H1 (cell line): ENCODE data around the gene MILR1. TPM values are rescaled to one million over a fixed set of nuclear protein-coding genes. Genes with fewer than 3 reads are reported as not detected.

Experiments used
- CTCF ChIA-PET: fragments of 300-600 bp; sonication (Branson Sonifier 250); formaldehyde crosslinking; loops from one replicate; lab custom pipeline; 2021; ENCODE audit not compliant: partially characterized antibody; lab: Charles Lee
- POLR2A ChIA-PET: fragments of 300-600 bp; sonication (Branson Sonifier 250); formaldehyde crosslinking; loops from one replicate; lab custom pipeline; 2021; ENCODE audit warnings: inconsistent platforms; ENCODE audit not compliant: partially characterized antibody; lab: Charles Lee
- DNase-seq, 2 experiments: peaks; one replicate each; pipeline versions ENCODE4 v3.0.0 to v3.0.0-alpha.2; 2010 to 2022; ENCODE audit warnings: low spot score in 2 of 2, low read depth in 1 of 2, mixed read lengths in 1 of 2
- FAIRE-seq: peaks from 2 replicates; lab custom pipeline; 2011; peaks lifted over from hg19 to GRCh38; lab: Jason Lieb, UNC
- H2AFZ ChIP-seq: 2 replicates; pipeline ENCODE4 v1.8.1; 2012; ENCODE audit warnings: low read length, inconsistent platforms
- H2AK5ac ChIP-seq: 2 replicates; pipeline ENCODE4 v1.6.1; 2013; ENCODE audit warnings: low read depth, low read length
- H2BK120ac ChIP-seq: replicated peaks from 2 replicates; pipeline ENCODE3; 2013; ENCODE audit warnings: low read depth, low read length, inconsistent platforms
- H2BK12ac ChIP-seq: 2 replicates; pipeline ENCODE4 v1.6.1; 2013; ENCODE audit warnings: low read depth, low read length
- H2BK15ac ChIP-seq: 2 replicates; pipeline ENCODE4 v1.6.1; 2013; ENCODE audit warnings: low read length
- H2BK20ac ChIP-seq: 2 replicates; pipeline ENCODE4 v1.6.1; 2013; ENCODE audit warnings: low read length
- H2BK5ac ChIP-seq: 2 replicates; pipeline ENCODE4 v1.6.1; 2013; ENCODE audit warnings: low read depth, low read length
- H3K14ac ChIP-seq: 2 replicates; pipeline ENCODE4 v1.6.1; 2013; ENCODE audit warnings: inconsistent platforms; ENCODE audit not compliant: insufficient read length
- H3K18ac ChIP-seq: 2 replicates; pipeline ENCODE4 v1.6.1; 2013; ENCODE audit warnings: low read length; ENCODE audit errors: extremely low read depth
- H3K23ac ChIP-seq: 2 replicates; pipeline ENCODE4 v1.6.1; 2013; ENCODE audit warnings: inconsistent platforms; ENCODE audit not compliant: insufficient read length
- H3K23me2 ChIP-seq: 2 replicates; pipeline ENCODE4 v1.6.1; 2013; ENCODE audit warnings: low read depth, low read length
- H3K27ac ChIP-seq: 2 replicates; pipeline ENCODE4 v1.6.1; 2011; ENCODE audit warnings: low read depth, low read length, inconsistent platforms
- H3K27me3 ChIP-seq, 4 experiments: replicated peaks in 1 of 4; 1 replicate in 1 of 4; 2 replicates in 3 of 4; pipeline versions ENCODE4 v1.6.1 to v1.8.1; 2011 to 2013; ENCODE audit warnings: low read length in 3 of 4, mild to moderate bottlenecking in 3 of 4, inconsistent platforms in 2 of 4, mixed read lengths in 2 of 4, moderate library complexity in 1 of 4; ENCODE audit not compliant: control insufficient read depth in 3 of 4, insufficient read depth in 3 of 4; ENCODE audit errors: extremely low read depth in 1 of 4
- H3K36me3 ChIP-seq, 4 experiments: 2 replicates each; pipeline versions ENCODE4 v1.6.1 to v1.8.1; 2011 to 2013; ENCODE audit warnings: mild to moderate bottlenecking in 4 of 4, low read length in 3 of 4, moderate library complexity in 2 of 4, control low read depth in 1 of 4, inconsistent platforms in 1 of 4; ENCODE audit not compliant: insufficient read depth in 4 of 4, control insufficient read depth in 2 of 4
- H3K4ac ChIP-seq: replicated peaks from 2 replicates; pipeline ENCODE3; 2013; ENCODE audit warnings: low read length, low read depth, mixed read lengths, inconsistent platforms; ENCODE audit not compliant: insufficient read length
- H3K4me1 ChIP-seq, 4 experiments: replicated peaks in 1 of 4; 1 replicate in 1 of 4; 2 replicates in 3 of 4; pipeline versions ENCODE4 v1.6.1 to v1.8.1; 2011 to 2013; ENCODE audit warnings: low read length in 3 of 4, inconsistent platforms in 2 of 4, mixed read lengths in 1 of 4; ENCODE audit not compliant: insufficient read depth in 4 of 4, control insufficient read depth in 3 of 4
- H3K4me2 ChIP-seq, 2 experiments: 2 replicates each; pipeline versions ENCODE4 v1.6.1 to v1.8.1; 2011 to 2013; ENCODE audit warnings: low read depth in 2 of 2, low read length in 2 of 2, control low read depth in 1 of 2, inconsistent platforms in 1 of 2, mild to moderate bottlenecking in 1 of 2; ENCODE audit not compliant: insufficient read depth in 1 of 2
- H3K4me3 ChIP-seq, 4 experiments: fragments of 200-600, 300-600 bp in 1 of 4; sonication (generic), shearing (Covaris generic), sonication (Bioruptor Twin) in 1 of 4; 2 replicates each; pipeline versions ENCODE4 v1.5.1 to v1.8.1; 2011 to 2016; ENCODE audit warnings: low read length in 4 of 4, low read depth in 3 of 4, control low read depth in 2 of 4, inconsistent platforms in 2 of 4, mild to moderate bottlenecking in 2 of 4, mixed read lengths in 1 of 4, moderate library complexity in 1 of 4; ENCODE audit not compliant: insufficient read depth in 2 of 4; ENCODE audit errors: extremely low read depth in 1 of 4
- H3K56ac ChIP-seq: replicated peaks from 2 replicates; pipeline ENCODE3; 2013; ENCODE audit warnings: low read depth, mild to moderate bottlenecking, mixed read lengths, low read length, inconsistent platforms; ENCODE audit not compliant: insufficient read length
- H3K79me1 ChIP-seq: 2 replicates; pipeline ENCODE4 v1.6.1; 2013; ENCODE audit warnings: low read depth, low read length, control low read depth
- H3K79me2 ChIP-seq, 2 experiments: 2 replicates each; pipeline versions ENCODE4 v1.6.1 to v1.8.1; 2012 to 2013; ENCODE audit warnings: low read length in 2 of 2, mild to moderate bottlenecking in 2 of 2, inconsistent platforms in 1 of 2; ENCODE audit not compliant: insufficient read depth in 2 of 2, control insufficient read depth in 1 of 2
- H3K9ac ChIP-seq, 4 experiments: replicated peaks in 1 of 4; 1 replicate in 1 of 4; 2 replicates in 3 of 4; pipeline versions ENCODE4 v1.6.1 to v1.8.1; 2011 to 2013; ENCODE audit warnings: low read depth in 3 of 4, low read length in 3 of 4, control low read depth in 2 of 4, mild to moderate bottlenecking in 2 of 4, moderate library complexity in 2 of 4, inconsistent platforms in 1 of 4; ENCODE audit errors: extremely low read depth in 1 of 4
- H3K9me3 ChIP-seq, 2 experiments: 2 replicates each; pipeline versions ENCODE4 v1.6.1 to v1.8.1; 2012 to 2013; ENCODE audit warnings: mild to moderate bottlenecking in 2 of 2, moderate library complexity in 2 of 2, control low read depth in 1 of 2, inconsistent platforms in 1 of 2, low read depth in 1 of 2, low read length in 1 of 2, mixed read lengths in 1 of 2; ENCODE audit not compliant: insufficient read depth in 2 of 2
- H4K20me1 ChIP-seq, 2 experiments: replicated peaks in 1 of 2; 2 replicates each; pipeline versions ENCODE3 to v1.8.1; 2011 to 2013; ENCODE audit warnings: inconsistent platforms in 2 of 2, low read length in 2 of 2, mild to moderate bottlenecking in 1 of 2; ENCODE audit not compliant: insufficient read depth in 2 of 2, control insufficient read depth in 1 of 2
- H4K5ac ChIP-seq: 2 replicates; pipeline ENCODE4 v1.6.1; 2013; ENCODE audit warnings: low read length, low read depth, mixed read lengths, inconsistent platforms; ENCODE audit not compliant: insufficient read length
- H4K8ac ChIP-seq: 2 replicates; pipeline ENCODE4 v1.8.0; 2013; ENCODE audit warnings: mild to moderate bottlenecking, moderate library complexity, low read length, inconsistent platforms; ENCODE audit not compliant: insufficient read depth; ENCODE audit errors: extremely low read depth
- H4K91ac ChIP-seq: replicated peaks from 2 replicates; pipeline ENCODE3; 2013; ENCODE audit warnings: low read length, mixed read lengths, inconsistent platforms; ENCODE audit not compliant: insufficient read length
- ASH2L ChIP-seq: fragments of 200-600, 300-600 bp; sonication (generic); IDR thresholded peaks from one replicate; pipeline ENCODE4 v1.7.1; 2017; ENCODE audit warnings: low read length
- ATF2 ChIP-seq: IDR thresholded peaks from 2 replicates; pipeline ENCODE4 v1.6.1; 2012; ENCODE audit warnings: low read length, inconsistent platforms
- CBX8 ChIP-seq: fragments of 300-800, 300-1000 bp; sonication (generic); IDR thresholded peaks from 2 replicates; pipeline ENCODE4 v1.7.1; 2016; ENCODE audit warnings: low read depth, low read length, borderline replicate concordance
- CHD2 ChIP-seq: IDR thresholded peaks from 2 replicates; pipeline ENCODE4 v1.6.1; 2012; ENCODE audit warnings: low read length, improper control_type of control experiment
- HDAC2 ChIP-seq, 2 experiments: fragments of 300-600 bp in 1 of 2; sonication (generic) in 1 of 2; IDR thresholded peaks; 2 replicates each; pipeline ENCODE4 v1.6.1; 2011 to 2012; ENCODE audit warnings: low read depth in 2 of 2, low read length in 2 of 2, mild to moderate bottlenecking in 2 of 2, moderate library complexity in 2 of 2, borderline replicate concordance in 1 of 2, inconsistent platforms in 1 of 2
- JUND ChIP-seq: IDR thresholded peaks from 2 replicates; pipeline ENCODE4 v1.6.1; 2011; ENCODE audit warnings: mild to moderate bottlenecking, improper control_type of control experiment, low read length
- KDM1A ChIP-seq: fragments of 200-600, 300-600 bp; sonication (generic); IDR thresholded peaks from 2 replicates; pipeline ENCODE4 v1.7.1; 2016; ENCODE audit warnings: mild to moderate bottlenecking, low read length, borderline replicate concordance
- KDM5A ChIP-seq: fragments of 200-600 bp; IDR thresholded peaks from 2 replicates; pipeline ENCODE4 v1.7.1; 2012; ENCODE audit warnings: mild to moderate bottlenecking, low read length, inconsistent platforms, mixed read lengths
- TAF1 ChIP-seq: IDR thresholded peaks from 2 replicates; pipeline ENCODE4 v1.6.1; 2011; ENCODE audit warnings: mild to moderate bottlenecking, low read depth, low read length
- TAF7 ChIP-seq: optimal IDR thresholded peaks from 2 replicates; pipeline ENCODE3; 2011; ENCODE audit warnings: low read depth, mild to moderate bottlenecking, inconsistent platforms, low read length, moderate library complexity, borderline replicate concordance
- TCF12 ChIP-seq: IDR thresholded peaks from 2 replicates; pipeline ENCODE4 v1.6.1; 2011; ENCODE audit warnings: low read depth, mild to moderate bottlenecking, low read length
- WGBS, 2 experiments: shearing (Covaris generic) in 1 of 2; methylation state at CpG; one replicate each; pipeline versions ENCODE4 v1.1.6 to v1.1.7; 2013 to 2015; ENCODE audit warnings: low lambda C conversion rate in 2 of 2, mixed read lengths in 2 of 2, inconsistent platforms in 1 of 2, low coverage in 1 of 2, missing lambda C conversion rate in 1 of 2; ENCODE audit not compliant: insufficient replicate concordance in 2 of 2, insufficient coverage in 1 of 2, insufficient read length in 1 of 2; ENCODE audit errors: extremely low coverage in 1 of 2, missing lambda C conversion rate in 1 of 2; 5-methylcytosine and 5-hydroxymethylcytosine counted together
- polyA plus RNA-seq, 7 experiments: library from polyadenylated mRNA; depleted of rRNA in 3 of 7; stranded (reverse) in 5 of 7; unstranded in 2 of 7; fragments of >200 nt in 5 of 7; fragments of 200-250 nt in 2 of 7; gene quantifications; 1 replicate in 5 of 7; 2 replicates in 1 of 7; 4 replicates in 1 of 7; pipeline versions ENCODE4 v1.2.1 to v1.2.3, GENCODE V29; 2011 to 2013; ENCODE audit warnings: missing spikeins in 2 of 7, mixed read lengths in 2 of 7
- total RNA-seq: library from RNA; stranded (reverse); fragmentation: NEBNext Ultra II Directional; extraction: Animal tissue kit (Norgen Biotek cat#: 25700); gene quantifications from 2 replicates; pipeline ENCODE4 v1.2.1, GENCODE V29; 2021

Gene MILR1
- total and polyA plus RNA-seq, 2 of the 8 experiments (the other 6 are each of a cell fraction or from before 2014, with no cell fraction given) = not detected

- Histone ChIP-seq H2BK120ac (no peak overlapping the region), H3K4ac (no peak overlapping the region), H3K18ac (no peak overlapping the region), H4K20me1 (peaks cover 7 to 14% of the 10 kb centered on the region in 2 experiments), H2BK12ac (no peak overlapping the region), H3K4me1 (peaks cover 0 to 7% (median 3%) of the 10 kb centered on the region in 4 experiments; a peak in 5 of 7 replicates), H3K27me3 (no peaks in the 10 kb centered on the region), H3K4me2 (peak overlapping the region; percentile 83 to 92), H3K4me3 (peak overlapping the region; percentile 67 to 92 (median 80); a peak in 7 of 8 replicates), H2BK20ac (no peak overlapping the region), H4K8ac (no peak overlapping the region), H3K9me3 (no peaks in the 10 kb centered on the region), H2BK15ac (no peak overlapping the region), H2AFZ (no peak overlapping the region), H3K23me2 (peaks cover 6% of the 10 kb centered on the region), H3K14ac (no peak overlapping the region), H3K9ac (peak overlapping the region in 1 of 4 experiments; percentile 57; a peak in 2 of 7 replicates), H2AK5ac (no peak overlapping the region), H4K5ac (no peak overlapping the region), H3K36me3 (peaks cover 30 to 58% (median 41%) of the 10 kb centered on the region in 4 experiments), H3K56ac (no peak overlapping the region), H3K23ac (no peak overlapping the region), H3K79me1 (peaks cover 6% of the 10 kb centered on the region), H2BK5ac (no peak overlapping the region), H3K79me2 (peaks cover 10 to 56% of the 10 kb centered on the region in 2 experiments), H3K27ac (no peak overlapping the region), H4K91ac (no peak overlapping the region)
- 60% methylated on average over 4 of the region's 4 CpGs; no CpG with 5 or more reads in 1 of the 2 experiments for WGBS, 2 experiments
- FAIRE-seq (no peak), DNase-seq (no peak)
- ChIA-PET CTCF (interaction anchor here (1.2 to 4.6 kb wide), 3 partner anchors 13 to 78 kb away, joined by 3 to 29 read pairs (median 6); no protein-coding TSS in a partner anchor), POLR2A (interaction anchor here (1.0 to 11.8 kb wide), 27 partner anchors 7 to 352 kb away, joined by 3 to 320 read pairs (median 5); partner anchors contain the start of genes CEP95, DDX5 and SMURF2)
- TF ChIP-seq KDM5A (no peak), ATF2 (no peak), CHD2 (no peak), TCF12 (no peak), TAF1 (no peak), JUND (no peak), CBX8 (no peak), ASH2L (no peak), KDM1A (no peak), TAF7 (peak; percentile 14), HDAC2 (IDR thresholded peaks at IDR 0.05; ENCODE audit: borderline replicate concordance in 1 of 2, low read depth in 2 of 2, low read length in 2 of 2) (no peak)
Observed at GRCh38 chr17:64497565-64498035, 48.7 kb downstream of the MILR1 start.
